BLaER1 treated with 17β-estradiol and CSF1 and Interleukin-3, amounts not matched to agents 10 nM and 100 nM (cell line): ENCODE measurements around the gene AAMDC.
A peak's percentile ranks its signal among the peaks of the same experiment; 100 is the strongest.
"Not testable (repeated sequence)": the region's sequence is repeated elsewhere in the genome, so short reads cannot be mapped to it uniquely, and the experiment has no call there.

Experiments used
- H3K27ac ChIP-seq, 11 experiments: shearing (Covaris generic); formaldehyde crosslinking; 2 replicates each; pipeline ENCODE4 v1.8.1; 2022
- H3K27me3 ChIP-seq, 11 experiments: shearing (Covaris generic); formaldehyde crosslinking; 2 replicates each; pipeline ENCODE4 v1.8.1; 2022
- H3K36me3 ChIP-seq, 11 experiments: shearing (Covaris generic); formaldehyde crosslinking; 2 replicates each; pipeline ENCODE4 v1.8.1; 2022
- H3K4me1 ChIP-seq, 10 experiments: shearing (Covaris generic); formaldehyde crosslinking; 2 replicates each; pipeline ENCODE4 v1.8.1; 2022
- H3K4me2 ChIP-seq, 11 experiments: shearing (Covaris generic); formaldehyde crosslinking; 2 replicates each; pipeline ENCODE4 v1.8.1; 2022
- H3K4me3 ChIP-seq, 10 experiments: shearing (Covaris generic); formaldehyde crosslinking; 2 replicates each; pipeline ENCODE4 v1.8.1; 2022
- H3K9ac ChIP-seq, 11 experiments: shearing (Covaris generic); formaldehyde crosslinking; 2 replicates each; pipeline ENCODE4 v1.8.1; 2022
- H3K9me3 ChIP-seq, 11 experiments: shearing (Covaris generic); formaldehyde crosslinking; replicated peaks in 1 of 11; 2 replicates each; pipeline ENCODE4 v1.8.1; 2022
- H4K20me1 ChIP-seq, 11 experiments: shearing (Covaris generic); formaldehyde crosslinking; 2 replicates each; pipeline ENCODE4 v1.8.1; 2022
- Cebpa-rat ChIP-seq, 11 experiments: shearing (Covaris generic); IDR thresholded peaks; 2 replicates each; pipeline ENCODE4 v1.8.1; 2022

AAMDC gene

GRCh38 chr11:77865805-77866204 lies 44.9 kb downstream of the AAMDC start:
- Histone ChIP-seq H3K9me3 (no peaks in the 10 kb centered on the region), H3K27me3 (no peaks in the 10 kb centered on the region), H3K4me3 (no peak overlapping the region), H4K20me1 (no peaks in the 10 kb centered on the region), H3K4me1 (no peaks in the 10 kb centered on the region), H3K9ac (no peak overlapping the region), H3K36me3 (peaks cover 12 to 43% (median 29%) of the 10 kb centered on the region in 11 experiments), H3K4me2 (no peak overlapping the region), H3K27ac (no peak overlapping the region)
- no peak for TF ChIP-seq Cebpa-rat (IDR thresholded peaks at IDR 0.05)

- Histone ChIP-seq H3K4me1 (no peaks in the 10 kb centered on the region), H4K20me1 (no peaks in the 10 kb centered on the region), H3K27ac (no peak overlapping the region), H3K4me3 (no peak overlapping the region), H3K36me3 (peaks cover 12 to 45% (median 32%) of the 10 kb centered on the region in 11 experiments), H3K9ac (no peak overlapping the region), H3K4me2 (no peak overlapping the region), H3K9me3 (no peaks in the 10 kb centered on the region), H3K27me3 (no peaks in the 10 kb centered on the region)
- TF ChIP-seq Cebpa-rat (IDR thresholded peaks at IDR 0.05), result no peak
Observed at GRCh38 chr11:77866336-77866735, 45.4 kb downstream of the AAMDC start.

GRCh38 chr11:77868744-77869143 lies 47.8 kb downstream of the AAMDC start:
- H3K9ac ChIP-seq, result no peak overlapping the region
- no peak overlapping the region for H3K27ac ChIP-seq
- no peaks in the 10 kb centered on the region for H4K20me1 ChIP-seq
- no peaks in the 10 kb centered on the region for H3K4me1 ChIP-seq
- H3K9me3 ChIP-seq, result no peaks in the 10 kb centered on the region
- TF ChIP-seq Cebpa-rat (IDR thresholded peaks at IDR 0.05), result no peak
- peaks cover 26 to 61% (median 45%) of the 10 kb centered on the region in 11 experiments for H3K36me3 ChIP-seq
- H3K27me3 ChIP-seq, result no peaks in the 10 kb centered on the region
- H3K4me2 ChIP-seq, result no peak overlapping the region
- no peak overlapping the region for H3K4me3 ChIP-seq

- Histone ChIP-seq H4K20me1 (no peaks in the 10 kb centered on the region), H3K36me3 (peaks cover 40 to 83% (median 71%) of the 10 kb centered on the region in 11 experiments), H3K4me1 (no peaks in the 10 kb centered on the region), H3K27ac (no peak overlapping the region), H3K4me2 (no peak overlapping the region), H3K9me3 (no peaks in the 10 kb centered on the region), H3K27me3 (no peaks in the 10 kb centered on the region), H3K9ac (no peak overlapping the region), H3K4me3 (no peak overlapping the region)
- TF ChIP-seq Cebpa-rat (IDR thresholded peaks at IDR 0.05), result no peak
Observed at GRCh38 chr11:77871855-77872254, 50.9 kb downstream of the AAMDC start.

- no peaks in the 10 kb centered on the region for H3K9me3 ChIP-seq
- no peaks in the 10 kb centered on the region for H4K20me1 ChIP-seq
- no peak overlapping the region for H3K4me2 ChIP-seq
- TF ChIP-seq Cebpa-rat (IDR thresholded peaks at IDR 0.05), result no peak
- no peaks in the 10 kb centered on the region for H3K27me3 ChIP-seq
- peaks cover 0 to 3% (median under 1%) of the 10 kb centered on the region in 10 experiments; a peak in 10 of 20 replicates for H3K4me1 ChIP-seq
- H3K9ac ChIP-seq, result no peak overlapping the region
- H3K27ac ChIP-seq, result no peak overlapping the region
- peaks cover 55 to 98% (median 80%) of the 10 kb centered on the region in 11 experiments for H3K36me3 ChIP-seq
- H3K4me3 ChIP-seq, result no peak overlapping the region
Observed at GRCh38 chr11:77873345-77873744, 52.4 kb downstream of the AAMDC start.

GRCh38 chr11:77874206-77874605 lies 53.3 kb downstream of the AAMDC start:
- TF ChIP-seq Cebpa-rat (IDR thresholded peaks at IDR 0.05), result no peak
- H3K9ac ChIP-seq, result no peak overlapping the region
- no peaks in the 10 kb centered on the region for H3K27me3 ChIP-seq
- peaks cover 0 to 12% (median 10%) of the 10 kb centered on the region in 10 experiments; a peak in 17 of 20 replicates for H3K4me1 ChIP-seq
- no peaks in the 10 kb centered on the region for H3K9me3 ChIP-seq
- no peak overlapping the region for H3K4me3 ChIP-seq
- peaks cover 0 to 6% (median 0%) of the 10 kb centered on the region in 11 experiments; a peak in 4 of 22 replicates for H4K20me1 ChIP-seq
- no peak overlapping the region for H3K4me2 ChIP-seq
- H3K27ac ChIP-seq, result no peak overlapping the region
- H3K36me3 ChIP-seq, result peaks cover 59 to 98% (median 84%) of the 10 kb centered on the region in 11 experiments

- H3K27ac ChIP-seq, result no peak overlapping the region
- peaks cover 0 to 18% (median 0%) of the 10 kb centered on the region in 11 experiments; a peak in 5 of 22 replicates for H4K20me1 ChIP-seq
- no peak overlapping the region for H3K4me2 ChIP-seq
- H3K9me3 ChIP-seq, result no peaks in the 10 kb centered on the region
- peaks cover 5 to 26% (median 22%) of the 10 kb centered on the region in 10 experiments; a peak in 18 of 20 replicates for H3K4me1 ChIP-seq
- H3K27me3 ChIP-seq, result no peaks in the 10 kb centered on the region
- no peak for TF ChIP-seq Cebpa-rat (IDR thresholded peaks at IDR 0.05)
- H3K36me3 ChIP-seq, result peaks cover 67 to 98% (median 81%) of the 10 kb centered on the region in 11 experiments
- no peak overlapping the region for H3K9ac ChIP-seq
- H3K4me3 ChIP-seq, result no peak overlapping the region
Observed at GRCh38 chr11:77876045-77876444, 55.1 kb downstream of the AAMDC start.

- peaks cover 0 to 18% (median 0%) of the 10 kb centered on the region in 11 experiments; a peak in 5 of 22 replicates for H4K20me1 ChIP-seq
- H3K27me3 ChIP-seq, H3K9me3 ChIP-seq, H3K9ac ChIP-seq, H3K27ac ChIP-seq, H3K4me3 ChIP-seq: not testable (repeated sequence)
- peaks cover 5 to 26% (median 22%) of the 10 kb centered on the region in 10 experiments; a peak in 18 of 20 replicates for H3K4me1 ChIP-seq
- H3K36me3 ChIP-seq, result peaks cover 74 to 99% (median 84%) of the 10 kb centered on the region in 11 experiments
- peak overlapping the region in 6 of 11 experiments; percentile 45 to 73 (median 58); a peak in 6 of 22 replicates for H3K4me2 ChIP-seq
Observed at GRCh38 chr11:77878247-77878646, 57.3 kb downstream of the AAMDC start.

GRCh38 chr11:77879218-77879617 lies 58.3 kb downstream of the AAMDC start:
- no peak overlapping the region for H3K27ac ChIP-seq
- H3K4me2 ChIP-seq, result peak overlapping the region in 9 of 11 experiments; percentile 6 to 73 (median 53); a peak in 17 of 22 replicates
- H3K36me3 ChIP-seq, result peaks cover 82 to 99% (median 88%) of the 10 kb centered on the region in 11 experiments
- no peak overlapping the region for H3K9ac ChIP-seq
- H3K4me1 ChIP-seq, result peaks cover 5 to 26% (median 22%) of the 10 kb centered on the region in 10 experiments; a peak in 18 of 20 replicates
- no peaks in the 10 kb centered on the region for H3K9me3 ChIP-seq
- peaks cover 0 to 18% (median 0%) of the 10 kb centered on the region in 11 experiments; a peak in 5 of 22 replicates for H4K20me1 ChIP-seq
- TF ChIP-seq Cebpa-rat (IDR thresholded peaks at IDR 0.05), result no peak
- H3K27me3 ChIP-seq, result no peaks in the 10 kb centered on the region
- H3K4me3 ChIP-seq, result no peak overlapping the region

- Histone ChIP-seq H3K36me3 (peaks cover 80 to 93% (median 87%) of the 10 kb centered on the region in 11 experiments), H3K4me2 (no peak overlapping the region), H3K27ac (no peak overlapping the region), H3K9me3 (no peaks in the 10 kb centered on the region), H3K4me3 (no peak overlapping the region), H3K4me1 (peaks cover 5 to 26% (median 22%) of the 10 kb centered on the region in 10 experiments; a peak in 18 of 20 replicates), H3K27me3 (no peaks in the 10 kb centered on the region), H4K20me1 (peaks cover 0 to 18% (median 0%) of the 10 kb centered on the region in 11 experiments; a peak in 5 of 22 replicates), H3K9ac (no peak overlapping the region)
- no peak for TF ChIP-seq Cebpa-rat (IDR thresholded peaks at IDR 0.05)
Observed at GRCh38 chr11:77882396-77882795, 61.5 kb downstream of the AAMDC start.
